HCEC 1CT (cell line): Measurements from ENCODE around the gene PTPRD.

Experiments
- DNase-seq: peaks from one replicate; pipeline ENCODE4 v3.0.0-alpha.2; 2017

PTPRD gene

GRCh38 chr9:10260501-10260900 lies 352.3 kb downstream of the PTPRD start:
- no peak for DNase-seq

DNA sequence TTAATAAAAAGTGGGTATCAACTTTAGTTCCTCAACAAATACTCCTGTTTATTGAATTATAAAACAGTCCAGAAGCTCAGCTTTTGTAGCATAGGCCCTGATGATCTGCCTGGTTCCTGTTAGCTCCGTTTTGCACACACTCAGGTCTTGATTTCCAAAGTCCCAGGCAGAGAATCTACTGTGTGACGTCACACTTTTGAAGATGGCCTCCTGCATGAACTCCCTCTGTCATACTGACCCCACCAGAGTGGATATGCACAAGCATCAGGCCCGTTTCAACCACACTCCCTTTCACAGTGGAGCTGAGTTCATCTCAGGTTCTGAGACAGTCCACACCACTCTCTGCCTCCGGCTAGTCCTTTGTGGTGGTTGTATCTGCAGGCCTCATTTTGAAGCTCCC lies 353.1 kb downstream of the PTPRD start:
- DNase-seq, result no peak

DNA sequence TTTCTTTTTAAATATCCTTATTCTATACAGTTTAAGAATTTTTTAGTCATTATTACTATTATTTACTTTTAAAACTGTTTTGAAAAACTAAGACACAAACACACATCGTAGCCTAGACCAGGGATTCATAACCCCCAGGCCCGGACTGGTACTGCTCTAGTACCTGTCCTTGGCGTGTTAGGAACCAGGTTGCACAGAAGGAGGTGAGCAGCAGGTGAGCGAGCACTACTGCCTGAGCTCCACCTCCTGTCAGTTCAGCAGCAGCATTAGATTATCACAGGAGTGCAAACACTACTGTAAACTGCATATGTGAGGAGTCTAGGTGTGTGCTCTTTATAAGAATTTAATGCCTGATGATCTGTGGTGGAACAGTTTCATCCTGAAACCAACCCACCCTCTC lies 357.0 kb downstream of the PTPRD start:
- DNase-seq, result no peak

- no peak for DNase-seq
These were observed 358.5 kb downstream of the PTPRD start for GRCh38 chr9:10254338-10254737.

DNA sequence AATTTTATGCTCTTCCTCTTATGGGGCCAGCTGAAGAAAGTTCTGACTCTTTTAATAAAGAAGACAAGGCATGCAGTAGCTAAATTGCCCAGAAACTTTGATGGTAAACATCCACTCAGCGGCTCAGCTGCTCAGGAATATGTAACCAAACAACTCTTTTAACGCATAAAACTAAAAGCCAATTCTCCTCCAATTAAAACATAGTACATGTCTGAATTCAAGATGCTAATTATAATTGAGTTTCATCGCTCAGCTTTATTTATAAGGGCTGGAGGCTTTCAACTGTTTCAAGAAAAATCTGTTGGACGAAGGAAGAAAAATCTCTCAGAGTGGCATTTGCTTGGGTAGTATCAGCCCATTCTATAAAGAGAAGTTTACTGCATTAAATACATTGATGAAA lies 359.5 kb downstream of the PTPRD start:
- no peak for DNase-seq

GRCh38 chr9:10252174-10252573 lies 360.6 kb downstream of the PTPRD start:
- peak; percentile 19 for DNase-seq

GRCh38 chr9:10251490-10251889 lies 361.3 kb downstream of the PTPRD start:
- peak; percentile 84 for DNase-seq

DNA sequence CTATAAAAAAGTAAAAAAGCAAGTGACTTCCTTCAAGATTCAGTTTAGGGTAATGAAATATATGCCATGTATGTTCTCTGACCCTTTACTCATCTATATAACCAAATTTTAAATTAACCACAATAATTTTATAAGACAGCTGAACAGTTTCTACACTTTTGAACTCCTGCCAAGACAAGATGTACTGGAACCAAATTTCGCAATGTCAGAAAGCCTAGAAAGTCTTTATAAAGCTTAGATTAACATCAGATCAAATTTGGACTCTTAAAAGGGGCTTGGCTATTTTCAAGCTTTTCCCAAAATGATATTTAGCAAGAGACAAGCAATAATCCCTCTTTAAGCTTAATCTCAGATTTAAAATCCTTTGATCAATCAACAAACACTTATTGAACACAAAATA lies 362.6 kb downstream of the PTPRD start:
- DNase-seq, result peak; percentile 47

- DNase-seq, result no peak
These were observed 363.9 kb downstream of the PTPRD start for GRCh38 chr9:10248890-10249289.

GRCh38 chr9:10242255-10242654 lies 370.5 kb downstream of the PTPRD start:
- peak; percentile 36 for DNase-seq

GRCh38 chr9:10238087-10238486 lies 374.7 kb downstream of the PTPRD start:
- DNase-seq, result no peak

- no peak for DNase-seq
These were observed 375.2 kb downstream of the PTPRD start for GRCh38 chr9:10237584-10237983.

GRCh38 chr9:10236161-10236560 lies 376.6 kb downstream of the PTPRD start:
- no peak for DNase-seq

DNA sequence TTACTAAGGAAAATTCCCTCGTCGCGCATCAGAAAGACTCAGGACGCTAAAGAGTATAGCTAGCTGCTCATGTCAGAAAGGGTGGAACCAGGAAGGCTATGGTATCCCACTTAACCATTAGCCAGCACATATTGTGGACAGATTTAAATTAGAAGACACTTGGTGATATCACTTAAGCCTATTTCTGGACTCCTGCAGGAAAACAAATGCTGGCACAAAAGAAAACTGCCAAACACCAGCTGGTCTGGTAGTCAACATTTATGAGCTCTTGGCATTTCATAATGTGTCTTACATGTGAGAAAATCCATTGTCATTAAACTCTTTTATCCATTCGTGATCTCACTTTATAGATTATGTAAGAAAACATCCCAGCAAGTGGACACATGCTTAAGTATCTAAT lies 377.4 kb downstream of the PTPRD start:
- no peak for DNase-seq

DNA sequence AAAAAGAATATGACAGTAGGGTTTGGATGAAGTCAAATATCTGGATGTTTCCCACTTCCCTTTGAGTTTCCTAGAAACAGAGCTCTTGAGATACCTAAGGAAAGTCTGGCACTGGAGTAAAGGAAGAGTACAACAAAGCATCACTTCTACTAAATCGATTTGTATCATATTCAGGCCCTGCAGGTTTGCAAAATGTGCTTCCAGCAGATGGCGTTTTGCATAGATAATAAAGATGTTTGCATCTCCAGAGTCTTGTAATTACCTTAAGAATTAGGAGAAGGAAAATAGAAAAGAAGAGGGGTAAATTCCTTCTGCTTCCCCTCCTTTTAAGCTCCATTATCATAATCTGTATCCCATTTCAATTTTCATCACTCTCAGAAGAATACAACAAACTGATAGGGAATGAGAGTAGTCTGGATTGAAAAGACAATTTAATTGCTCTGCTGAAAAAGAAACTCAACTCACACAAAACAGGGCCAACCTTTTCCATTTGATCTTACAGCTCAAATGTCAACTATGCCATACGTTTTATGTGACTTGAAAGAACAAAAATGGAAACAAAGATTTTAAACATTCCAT lies 380.4 kb downstream of the PTPRD start:
- no peak for DNase-seq

GRCh38 chr9:10230512-10230911 lies 382.3 kb downstream of the PTPRD start:
- no peak for DNase-seq

- DNase-seq, result no peak
These were observed 384.7 kb downstream of the PTPRD start for GRCh38 chr9:10228082-10228481.

- no peak for DNase-seq
These were observed 385.8 kb downstream of the PTPRD start for GRCh38 chr9:10226996-10227395.

DNA sequence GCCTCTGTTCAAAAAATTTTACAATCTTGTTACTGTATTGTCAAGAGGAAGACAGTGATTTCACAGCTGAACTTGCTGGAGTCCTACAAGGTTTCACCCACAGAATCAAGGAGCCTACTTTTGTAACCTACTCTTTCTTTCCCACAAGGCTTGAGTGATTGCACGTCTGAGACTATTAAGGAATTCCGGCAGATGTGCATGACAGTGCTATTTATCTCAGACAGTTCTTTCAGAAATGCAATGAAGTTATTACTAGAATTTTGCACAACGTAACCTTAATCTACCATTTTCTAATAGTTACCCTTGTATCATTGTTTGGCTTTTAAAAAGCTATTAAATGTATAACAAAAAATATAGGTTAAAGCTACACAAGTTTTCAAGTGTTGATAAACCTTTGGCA lies 400.1 kb downstream of the PTPRD start:
- DNase-seq, result no peak

- no peak for DNase-seq
These were observed 404.1 kb downstream of the PTPRD start for GRCh38 chr9:10208691-10209069.

GRCh38 chr9:10204276-10204675 lies 408.5 kb downstream of the PTPRD start:
- no peak for DNase-seq

DNA sequence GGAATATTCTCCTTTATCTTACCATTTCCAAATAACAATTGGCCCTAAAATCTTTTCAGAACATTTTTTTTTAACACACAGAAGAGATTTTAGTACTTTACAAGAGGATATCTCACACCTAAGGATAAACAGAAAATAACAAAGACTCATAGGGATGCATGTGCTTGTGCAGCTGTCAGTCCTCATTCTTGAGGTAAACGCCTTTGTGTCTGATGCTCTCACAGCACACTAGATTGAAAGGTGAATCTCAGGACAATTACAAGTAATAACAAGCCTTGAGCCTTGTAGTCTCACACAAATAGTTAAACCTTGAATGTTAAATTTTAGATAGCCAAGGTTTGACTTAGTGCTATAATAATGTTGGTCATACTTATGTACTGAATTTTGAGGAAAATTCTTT lies 439.2 kb downstream of the PTPRD start:
- no peak for DNase-seq

GRCh38 chr9:10172476-10172875 lies 440.3 kb downstream of the PTPRD start:
- DNase-seq, result no peak

DNA sequence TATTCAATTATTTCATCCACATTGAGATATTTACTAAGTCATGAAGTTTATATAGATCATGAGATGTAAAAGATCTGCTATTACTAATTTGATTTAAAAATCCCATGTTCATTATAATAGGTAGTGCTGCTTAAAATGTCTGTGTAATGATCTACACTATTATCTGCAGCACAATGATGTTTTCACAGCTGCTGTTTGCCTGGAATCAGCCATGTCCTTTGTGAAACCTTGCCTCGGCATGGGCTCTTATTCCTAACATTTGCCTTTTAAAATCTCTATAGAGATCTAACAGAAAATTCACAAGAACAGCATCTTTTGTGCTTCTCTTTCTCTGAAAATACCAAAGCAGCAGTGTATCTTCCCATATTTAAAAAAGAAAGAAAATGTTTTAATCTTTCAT lies 444.6 kb downstream of the PTPRD start:
- no peak for DNase-seq

GRCh38 chr9:10148796-10149195 lies 464.0 kb downstream of the PTPRD start:
- no peak for DNase-seq
